Neural crest cell (in vitro differentiated cells): ENCODE measurements around the gene SNX3. TPM values are rescaled to one million over a fixed set of nuclear protein-coding genes. Genes with fewer than 3 reads are reported as not detected.
"Not testable (repeated sequence)": the region's sequence is repeated elsewhere in the genome, so short reads cannot be mapped to it uniquely, and the experiment has no call there.

ENCODE experiments used
- DNase-seq: peaks from one replicate; pipeline ENCODE4 v3.0.0; 2021; ENCODE audit warnings: low read depth, mixed read lengths, low spot score
- H3K27ac Mint-ChIP-seq: one replicate; pipeline ENCODE4 v1.8.0; 2021; ENCODE audit warnings: mild to moderate bottlenecking, mixed read lengths; ENCODE audit not compliant: unreplicated experiment
- H3K27me3 Mint-ChIP-seq: 2 replicates; pipeline ENCODE4 v1.8.0; 2021; ENCODE audit warnings: low read depth, mild to moderate bottlenecking, mixed read lengths
- H3K36me3 Mint-ChIP-seq: 2 replicates; pipeline ENCODE4 v1.8.0; 2021; ENCODE audit warnings: low read depth, mild to moderate bottlenecking, mixed read lengths
- H3K4me1 Mint-ChIP-seq: 2 replicates; pipeline ENCODE4 v1.8.0; 2021; ENCODE audit warnings: mixed read lengths
- H3K4me3 Mint-ChIP-seq: one replicate; pipeline ENCODE4 v1.8.0; 2021; ENCODE audit warnings: mild to moderate bottlenecking, mixed read lengths
- H3K9me3 Mint-ChIP-seq: 2 replicates; pipeline ENCODE4 v1.8.0; 2021; ENCODE audit warnings: mixed read lengths
- total RNA-seq: library from RNA; stranded (reverse); gene quantifications from 2 replicates; pipeline ENCODE4 v1.2.1, GENCODE V29; 2021
- TF ChIP-seq, protein P1 (sequence below): fragments of 200-600 bp; sonication (generic); conservative IDR thresholded peaks from 2 replicates; pipeline ENCODE4 v1.5.0; 2021; ENCODE audit warnings: antibody characterized with exemption, mild to moderate bottlenecking

Gene SNX3
- total RNA-seq, 1 donor from 2014 or later, result 71.0 TPM

DNA sequence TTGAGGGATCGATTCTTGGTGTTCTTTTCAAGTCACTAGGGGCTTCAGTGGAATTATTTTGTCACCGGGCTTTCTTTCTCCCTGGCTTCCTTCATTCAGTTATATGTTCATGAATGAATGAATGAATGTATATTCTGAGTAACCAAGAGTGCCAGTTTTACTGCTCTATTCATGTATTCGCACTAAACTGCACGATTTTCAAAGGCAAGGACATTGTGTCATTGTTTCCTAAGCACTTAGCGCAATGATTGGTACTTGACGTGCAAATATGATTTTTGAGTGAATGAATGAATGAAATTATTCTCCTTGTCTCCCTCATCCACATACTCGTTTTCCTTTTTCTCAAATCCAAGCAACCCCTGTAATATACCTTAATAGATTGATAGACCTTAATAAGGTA, 34.8 kb upstream of the SNX3 start:
- no peak for DNase-seq
- H3K4me1 Mint-ChIP-seq, result peaks cover 30% of the 10 kb centered on the region
- no peaks in the 10 kb centered on the region for H3K9me3 Mint-ChIP-seq
- TF ChIP-seq, protein P1, sequence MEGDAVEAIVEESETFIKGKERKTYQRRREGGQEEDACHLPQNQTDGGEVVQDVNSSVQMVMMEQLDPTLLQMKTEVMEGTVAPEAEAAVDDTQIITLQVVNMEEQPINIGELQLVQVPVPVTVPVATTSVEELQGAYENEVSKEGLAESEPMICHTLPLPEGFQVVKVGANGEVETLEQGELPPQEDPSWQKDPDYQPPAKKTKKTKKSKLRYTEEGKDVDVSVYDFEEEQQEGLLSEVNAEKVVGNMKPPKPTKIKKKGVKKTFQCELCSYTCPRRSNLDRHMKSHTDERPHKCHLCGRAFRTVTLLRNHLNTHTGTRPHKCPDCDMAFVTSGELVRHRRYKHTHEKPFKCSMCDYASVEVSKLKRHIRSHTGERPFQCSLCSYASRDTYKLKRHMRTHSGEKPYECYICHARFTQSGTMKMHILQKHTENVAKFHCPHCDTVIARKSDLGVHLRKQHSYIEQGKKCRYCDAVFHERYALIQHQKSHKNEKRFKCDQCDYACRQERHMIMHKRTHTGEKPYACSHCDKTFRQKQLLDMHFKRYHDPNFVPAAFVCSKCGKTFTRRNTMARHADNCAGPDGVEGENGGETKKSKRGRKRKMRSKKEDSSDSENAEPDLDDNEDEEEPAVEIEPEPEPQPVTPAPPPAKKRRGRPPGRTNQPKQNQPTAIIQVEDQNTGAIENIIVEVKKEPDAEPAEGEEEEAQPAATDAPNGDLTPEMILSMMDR, result no peak
- peak overlapping the region; percentile 84 for H3K27ac Mint-ChIP-seq
- no peaks in the 10 kb centered on the region for H3K36me3 Mint-ChIP-seq
- no peaks in the 10 kb centered on the region for H3K27me3 Mint-ChIP-seq
- H3K4me3 Mint-ChIP-seq, result peak overlapping the region; percentile 91

- Mint-ChIP-seq H3K27me3 (no peaks in the 10 kb centered on the region), H3K36me3 (no peaks in the 10 kb centered on the region), H3K4me3 (peak within 1 kb of the TSS; percentile 91), H3K9me3 (no peaks in the 10 kb centered on the region), H3K4me1 (peaks cover 30% of the 10 kb centered on the region), H3K27ac (peak within 1 kb of the TSS; percentile 84)
- peak; percentile 83 for DNase-seq
- TF ChIP-seq, protein P1, result no peak
These were observed 34.1 kb upstream of the SNX3 start, which contains the start of gene AFG1L for GRCh38 chr6:108294727-108295625. TSS of gene AFG1L (plus strand) at chr6:108295054. CDS start at chr6:108295080, 26 bp downstream.

DNA sequence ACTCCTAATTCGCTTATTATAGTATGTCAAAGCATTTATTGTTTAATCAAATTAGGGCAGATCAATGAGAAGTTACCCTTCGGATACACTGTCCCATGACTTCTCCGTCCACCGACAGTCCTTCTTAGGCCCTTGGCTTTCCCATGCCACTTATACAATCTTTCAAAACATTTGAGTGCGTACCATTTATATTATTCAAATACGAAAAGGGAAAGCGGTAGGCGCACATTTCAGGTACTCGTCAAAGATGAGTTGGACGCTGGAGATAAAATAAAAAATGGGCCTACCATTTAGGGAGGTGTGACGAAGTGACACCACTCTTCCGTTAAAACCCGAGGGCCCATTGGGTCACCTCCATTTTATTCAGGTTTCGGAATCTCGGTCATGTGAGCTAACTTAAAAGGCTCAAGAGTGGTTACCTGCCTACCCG, 33.5 kb upstream of the SNX3 start:
- TF ChIP-seq, protein P1, result no peak
- DNase-seq, result no peak
- Mint-ChIP-seq H3K27me3 (no peaks in the 10 kb centered on the region), H3K36me3 (no peaks in the 10 kb centered on the region), H3K4me1 (peaks cover 25% of the 10 kb centered on the region), H3K27ac (peak overlapping the region; percentile 84), H3K4me3 (peak overlapping the region; percentile 91), H3K9me3 (no peaks in the 10 kb centered on the region)

- no peak for DNase-seq
- Mint-ChIP-seq H3K4me3 (peak overlapping the region; percentile 91), H3K4me1 (peaks cover 23% of the 10 kb centered on the region)
These were observed 32.9 kb upstream of the SNX3 start for GRCh38 chr6:108293527-108294296.

GRCh38 chr6:108292561-108292960, 31.7 kb upstream of the SNX3 start:
- Mint-ChIP-seq H3K4me1 (peaks cover 20% of the 10 kb centered on the region), H3K4me3 (peak overlapping the region; percentile 14)
- H3K9me3 Mint-ChIP-seq, DNase-seq, H3K36me3 Mint-ChIP-seq, H3K27me3 Mint-ChIP-seq, H3K27ac Mint-ChIP-seq: not testable (repeated sequence)

More at GRCh38 chr6:108293527-108294296, 32.9 kb upstream of the SNX3 start:
- TF ChIP-seq, protein P1, result no peak
- H3K36me3 Mint-ChIP-seq, result no peaks in the 10 kb centered on the region
- H3K9me3 Mint-ChIP-seq, result no peaks in the 10 kb centered on the region
- H3K27me3 Mint-ChIP-seq, result no peaks in the 10 kb centered on the region
- no peak overlapping the region for H3K27ac Mint-ChIP-seq
